ENCODE measurements around the gene TTC7B. TPM values are rescaled to one million over a fixed set of nuclear protein-coding genes. Genes with fewer than 3 reads are reported as not detected.

The TTC7B gene
- total and polyA plus RNA-seq, 2 donors (not counting 1 experiment from before 2014, with no cell fraction given): 0.36 to 3.2 TPM

DNA sequence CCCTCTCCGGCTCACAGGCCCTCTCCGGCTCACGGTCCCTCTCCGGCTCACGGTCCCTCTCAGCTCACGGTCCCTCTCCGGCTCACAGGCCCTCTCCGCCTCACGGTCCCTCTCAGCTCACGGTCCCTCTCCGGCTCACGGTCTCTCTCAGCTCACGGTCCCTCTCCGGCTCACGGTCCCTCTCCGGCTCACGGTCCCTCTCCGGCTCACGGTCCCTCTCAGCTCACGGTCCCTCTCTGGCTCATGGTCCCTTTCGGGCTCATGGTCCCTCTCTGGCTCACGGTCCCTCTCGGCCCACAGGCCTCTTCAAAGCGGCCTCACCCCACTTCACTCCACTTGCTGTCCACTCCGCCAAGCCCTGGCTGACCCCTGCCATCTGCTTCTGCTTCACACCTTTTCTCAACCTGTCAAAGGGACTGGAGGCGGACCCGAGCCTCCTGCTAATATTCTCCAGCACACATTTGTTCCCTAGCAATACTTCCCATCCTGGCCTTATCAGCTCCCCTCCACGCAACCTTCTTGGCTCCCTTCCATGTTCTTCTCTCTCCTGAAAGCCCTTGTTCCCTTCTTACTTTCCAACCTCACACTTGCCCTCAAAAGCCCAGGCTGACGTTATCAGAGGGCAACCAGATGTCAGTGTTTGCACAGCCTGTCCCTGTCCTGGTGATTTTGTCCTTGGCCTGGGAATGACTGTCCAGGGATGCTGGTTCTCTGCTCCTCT is 242.7 kb downstream of the TTC7B start:
- H3K4me3 Mint-ChIP-seq: no peak overlapping the region
- Histone ChIP-seq H3K9ac (ENCODE audit: low read length) (no peak overlapping the region), H3K9me3 (ENCODE audit: control extremely low read depth in 1 of 3, control insufficient read depth in 2 of 3, insufficient read depth in 1 of 3, low read length in 2 of 3) (no peaks in the 10 kb centered on the region), H2AFZ (ENCODE audit: insufficient read depth, low read depth, low read length, poor library complexity, severe bottlenecking) (no peak overlapping the region), H3K4me1 (ENCODE audit: control insufficient read depth in 2 of 2, insufficient read depth in 2 of 2, low read length in 2 of 2) (no peaks in the 10 kb centered on the region), H4K20me1 (ENCODE audit: control insufficient read depth, insufficient read depth, low read length, poor library complexity, severe bottlenecking) (no peaks in the 10 kb centered on the region), H3K36me3 (replicated peaks in 1 of 2; ENCODE audit: control extremely low read depth in 1 of 2, control insufficient read depth in 1 of 2, extremely low read depth in 1 of 2, insufficient read depth in 2 of 2, low read length in 1 of 2) (no peaks in the 10 kb centered on the region), H3K79me2 (ENCODE audit: control insufficient read depth, insufficient read depth, low read length) (no peaks in the 10 kb centered on the region), H3K4me3 (ENCODE audit: control extremely low read depth in 1 of 5, extremely low read depth in 1 of 5, insufficient read depth in 1 of 5, low read depth in 2 of 5, low read length in 4 of 5) (no peak overlapping the region), H3K27ac (ENCODE audit: low read length in 2 of 2) (no peak overlapping the region), H3K27me3 (replicated peaks in 1 of 4; ENCODE audit: control extremely low read depth in 1 of 4, control insufficient read depth in 3 of 4, insufficient read depth in 4 of 4, low read length in 3 of 4) (no peaks in the 10 kb centered on the region), H3K4me2 (replicated peaks; ENCODE audit: low read depth, low read length, poor library complexity, severe bottlenecking) (no peak overlapping the region)
- H3K4me1 Mint-ChIP-seq: no peaks in the 10 kb centered on the region
- H3K27me3 Mint-ChIP-seq: no peaks in the 10 kb centered on the region
- no peak for TF ChIP-seq EZH2 (IDR thresholded peaks at IDR 0.05; ENCODE audit: borderline replicate concordance, insufficient read depth, low read depth, low read length, poor library complexity, severe bottlenecking)
- TF ChIP-seq, protein P1, sequence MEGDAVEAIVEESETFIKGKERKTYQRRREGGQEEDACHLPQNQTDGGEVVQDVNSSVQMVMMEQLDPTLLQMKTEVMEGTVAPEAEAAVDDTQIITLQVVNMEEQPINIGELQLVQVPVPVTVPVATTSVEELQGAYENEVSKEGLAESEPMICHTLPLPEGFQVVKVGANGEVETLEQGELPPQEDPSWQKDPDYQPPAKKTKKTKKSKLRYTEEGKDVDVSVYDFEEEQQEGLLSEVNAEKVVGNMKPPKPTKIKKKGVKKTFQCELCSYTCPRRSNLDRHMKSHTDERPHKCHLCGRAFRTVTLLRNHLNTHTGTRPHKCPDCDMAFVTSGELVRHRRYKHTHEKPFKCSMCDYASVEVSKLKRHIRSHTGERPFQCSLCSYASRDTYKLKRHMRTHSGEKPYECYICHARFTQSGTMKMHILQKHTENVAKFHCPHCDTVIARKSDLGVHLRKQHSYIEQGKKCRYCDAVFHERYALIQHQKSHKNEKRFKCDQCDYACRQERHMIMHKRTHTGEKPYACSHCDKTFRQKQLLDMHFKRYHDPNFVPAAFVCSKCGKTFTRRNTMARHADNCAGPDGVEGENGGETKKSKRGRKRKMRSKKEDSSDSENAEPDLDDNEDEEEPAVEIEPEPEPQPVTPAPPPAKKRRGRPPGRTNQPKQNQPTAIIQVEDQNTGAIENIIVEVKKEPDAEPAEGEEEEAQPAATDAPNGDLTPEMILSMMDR (IDR thresholded peaks at IDR 0.05): no peak
- 93% methylated on average over 29 of the region's 29 CpGs for WGBS (ENCODE audit: insufficient coverage)
- ChIA-PET POLR2A (no interaction called here), CTCF (no interaction called here)
- ATAC-seq (ENCODE audit: low read depth) (no peak), DNase-seq (no peak)
- no peak overlapping the region for H3K27ac Mint-ChIP-seq
- intact Hi-C loops (cut with micrococcal nuclease): no loop called here
- no peaks in the 10 kb centered on the region for H3K9me3 Mint-ChIP-seq (ENCODE audit: insufficient read depth)

DNA sequence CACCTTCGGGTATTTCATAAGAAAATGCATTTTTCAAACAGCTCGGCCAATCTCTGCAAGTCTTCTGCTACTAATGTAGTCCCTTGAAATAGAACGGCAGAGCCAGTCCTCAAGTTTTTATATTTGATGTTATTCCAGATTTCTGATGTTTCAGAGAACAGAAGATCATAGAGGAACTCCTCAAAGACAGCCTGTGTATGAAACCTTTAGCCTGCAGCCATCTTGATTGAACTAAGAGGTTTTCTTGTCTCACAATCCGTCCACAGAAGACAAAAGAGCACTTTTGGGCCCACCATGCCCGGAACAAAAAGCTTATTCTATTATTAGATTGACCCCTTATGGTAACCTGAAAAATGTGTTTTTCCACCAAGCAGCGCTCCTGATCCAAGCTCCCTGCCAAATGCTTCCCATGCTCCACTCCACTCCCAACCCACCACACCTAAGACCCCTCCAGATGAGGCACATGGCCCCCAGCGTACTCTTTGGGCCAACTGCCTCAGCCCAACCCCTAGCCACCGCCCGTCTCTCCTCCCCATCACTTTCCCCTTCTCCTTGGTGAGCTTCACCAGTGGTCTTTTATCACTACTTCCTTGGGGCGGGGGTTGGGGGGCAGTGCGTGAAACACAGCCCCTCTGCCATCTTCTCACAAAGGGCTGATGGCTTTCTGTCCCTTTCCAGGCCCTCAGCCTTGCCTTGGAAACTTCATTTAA is 243.6 kb downstream of the TTC7B start:
- TF ChIP-seq, protein P1 (IDR thresholded peaks at IDR 0.05): no peak
- no peak for TF ChIP-seq EZH2 (IDR thresholded peaks at IDR 0.05; ENCODE audit: borderline replicate concordance, insufficient read depth, low read depth, low read length, poor library complexity, severe bottlenecking)
- H2AFZ ChIP-seq (ENCODE audit: insufficient read depth, low read depth, low read length, poor library complexity, severe bottlenecking): no peak overlapping the region
- no peaks in the 10 kb centered on the region for H3K27me3 ChIP-seq (replicated peaks in 1 of 4; ENCODE audit: control extremely low read depth in 1 of 4, control insufficient read depth in 3 of 4, insufficient read depth in 4 of 4, low read length in 3 of 4)
- ATAC-seq (ENCODE audit: low read depth) (no peak), DNase-seq (no peak)
- intact Hi-C loops (cut with micrococcal nuclease): no loop called here
- Mint-ChIP-seq H3K27me3 (no peaks in the 10 kb centered on the region), H3K4me3 (no peak overlapping the region), H3K4me1 (no peaks in the 10 kb centered on the region), H3K9me3 (ENCODE audit: insufficient read depth) (no peaks in the 10 kb centered on the region), H3K27ac (no peak overlapping the region)
- H3K9ac ChIP-seq (ENCODE audit: low read length): no peak overlapping the region
- H3K27ac ChIP-seq (ENCODE audit: low read length in 2 of 2): no peak overlapping the region
- no peak overlapping the region for H3K4me2 ChIP-seq (replicated peaks; ENCODE audit: low read depth, low read length, poor library complexity, severe bottlenecking)
- ChIA-PET POLR2A (no interaction called here), CTCF (no interaction called here)
- no peaks in the 10 kb centered on the region for H3K4me1 ChIP-seq (ENCODE audit: control insufficient read depth in 2 of 2, insufficient read depth in 2 of 2, low read length in 2 of 2)
- H3K79me2 ChIP-seq (ENCODE audit: control insufficient read depth, insufficient read depth, low read length): no peaks in the 10 kb centered on the region
- H4K20me1 ChIP-seq (ENCODE audit: control insufficient read depth, insufficient read depth, low read length, poor library complexity, severe bottlenecking): no peaks in the 10 kb centered on the region
- H3K9me3 ChIP-seq (ENCODE audit: control extremely low read depth in 1 of 3, control insufficient read depth in 2 of 3, insufficient read depth in 1 of 3, low read length in 2 of 3): no peaks in the 10 kb centered on the region
- WGBS (ENCODE audit: insufficient coverage): 93% methylated on average over 11 of the region's 11 CpGs
- no peaks in the 10 kb centered on the region for H3K36me3 ChIP-seq (replicated peaks in 1 of 2; ENCODE audit: control extremely low read depth in 1 of 2, control insufficient read depth in 1 of 2, extremely low read depth in 1 of 2, insufficient read depth in 2 of 2, low read length in 1 of 2)
- no peak overlapping the region for H3K4me3 ChIP-seq (ENCODE audit: control extremely low read depth in 1 of 5, extremely low read depth in 1 of 5, insufficient read depth in 1 of 5, low read depth in 2 of 5, low read length in 4 of 5)
